Stomach (tissue), 9 donors: ENCODE measurements around the gene HHLA2. TPM values are rescaled to one million over a fixed set of nuclear protein-coding genes. Genes with fewer than 3 reads are reported as not detected.
"Not testable (repeated sequence)": the region's sequence is repeated elsewhere in the genome, so short reads cannot be mapped to it uniquely, and the experiment has no call there.

Source experiments
- DNase-seq, 2 donors: peaks; one replicate each; pipeline versions ENCODE4 v3.0.0 to v3.0.0-alpha.2; 2013 to 2019
- H3K27ac ChIP-seq, 5 donors: fragments of 200-600 bp in 4 of 5; sonication (generic) in 4 of 5; one replicate each; pipeline ENCODE4 v1.5.1; 2013 to 2019; ENCODE audit warnings: mild to moderate bottlenecking in 1 of 5, moderate library complexity in 1 of 5
- H3K27me3 ChIP-seq, 3 donors: fragments of 200-600 bp; sonication (generic); one replicate each; pipeline ENCODE4 v1.5.1; 2017 to 2019; ENCODE audit warnings: mixed run types in 1 of 3
- H3K36me3 ChIP-seq, 4 donors: fragments of 200-600 bp; sonication (generic); 1 replicate in 3 of 4; 2 replicates in 1 of 4; pipeline ENCODE4 v1.5.1; 2016 to 2019
- H3K4me1 ChIP-seq, 4 donors: fragments of 200-600 bp; sonication (generic); one replicate each; pipeline ENCODE4 v1.5.1; 2016 to 2019
- H3K4me3 ChIP-seq, 4 donors: fragments of 200-600 bp; sonication (generic) in 3 of 4; one replicate each; pipeline ENCODE4 v1.5.1; 2016 to 2019; ENCODE audit warnings: mild to moderate bottlenecking in 1 of 4
- H3K9me3 ChIP-seq, 4 donors: fragments of 200-600 bp; sonication (generic); one replicate each; pipeline ENCODE4 v1.5.1; 2016 to 2019
- CTCF ChIP-seq, 7 experiments: fragments of 450-650 bp in 4 of 7; fragments of 200-600 bp in 3 of 7; sonication (generic) in 3 of 7; IDR thresholded peaks; one replicate each; pipeline ENCODE4 v1.5.1; 2016 to 2019; ENCODE audit warnings: antibody characterized with exemption in 7 of 7, control low read depth in 2 of 7, mild to moderate bottlenecking in 1 of 7
- EP300 ChIP-seq: sonication (generic); formaldehyde crosslinking; IDR thresholded peaks from one replicate; pipeline ENCODE4 v1.6.1; 2017; ENCODE audit warnings: antibody characterized with exemption
- POLR2A ChIP-seq, 4 donors: fragments of 450-650 bp; IDR thresholded peaks; one replicate each; pipeline ENCODE4 v1.6.1; 2016; ENCODE audit warnings: antibody characterized with exemption in 4 of 4, control low read depth in 2 of 4, mild to moderate bottlenecking in 1 of 4, moderate library complexity in 1 of 4
- POLR2AphosphoS5 ChIP-seq, 3 donors: sonication (generic); formaldehyde crosslinking; IDR thresholded peaks; one replicate each; pipeline ENCODE4 v1.6.1; 2016; ENCODE audit warnings: antibody characterized with exemption in 3 of 3
- WGBS, 5 donors: extraction: QIAGEN DNeasy Blood & Tissue Kit in 3 of 5; methylation state at CpG; one replicate each; pipeline versions ENCODE4 v1.1.5 to v1.1.7; 2013 to 2018; 5-methylcytosine and 5-hydroxymethylcytosine counted together
- intact Hi-C: fragments of 100-400 bp; cut with DNase I; formaldehyde crosslinking; loops from one replicate; pipeline ENCODE4 v1.15.1; 2023; ENCODE audit warnings: low total_unique reads
- polyA plus RNA-seq, 3 donors: library from polyadenylated mRNA; stranded (reverse); fragments of 200-250 nt; gene quantifications; one replicate each; pipeline ENCODE4 v1.2.3, GENCODE V29; 2013
- total RNA-seq, 5 donors: library from RNA; depleted of rRNA; stranded (reverse); fragments of >200 nt; gene quantifications; one replicate each; pipeline versions ENCODE4 v1.1.0 to v1.2.3, GENCODE V29; 2014 to 2016
- donor health status: healthy with polysubstance abuse.
- donor health status: Bipolar disorder and iron deficiency.
- donor health status: healthy.

The HHLA2 gene
- total and polyA plus RNA-seq, 8 donors = 0.23 to 18.8 (median 2.7) TPM; not detected in 1

- no peak overlapping the region for H3K4me3 ChIP-seq
- H3K36me3 ChIP-seq = no peaks in the 10 kb centered on the region
- no peaks in the 10 kb centered on the region for H3K9me3 ChIP-seq
- 0 to 94% (median 0%) methylated on average over 1 of the region's 1 CpG for WGBS, 5 donors
- no peaks in the 10 kb centered on the region for H3K4me1 ChIP-seq
- DNase-seq = no peak
- no peak overlapping the region for H3K27ac ChIP-seq
- no peaks in the 10 kb centered on the region for H3K27me3 ChIP-seq
- intact Hi-C loops = no loop called here
- no peak for TF ChIP-seq CTCF (IDR thresholded peaks at IDR 0.05)
- no peak for TF ChIP-seq EP300
- no peak for TF ChIP-seq POLR2A (IDR thresholded peaks at IDR 0.05)
- no peak for TF ChIP-seq POLR2AphosphoS5 (IDR thresholded peaks at IDR 0.05)
Observed at GRCh38 chr3:108376026-108376425, 79.7 kb downstream of the HHLA2 start.

- TF ChIP-seq CTCF (IDR thresholded peaks at IDR 0.05) (no peak), POLR2AphosphoS5 (IDR thresholded peaks at IDR 0.05) (no peak), EP300 (no peak), POLR2A (IDR thresholded peaks at IDR 0.05) (no peak)
- H3K4me3 ChIP-seq = no peak overlapping the region
- H3K27me3 ChIP-seq = no peaks in the 10 kb centered on the region
- intact Hi-C loops = no loop called here
- DNase-seq = no peak
- no peak overlapping the region for H3K27ac ChIP-seq
- no peaks in the 10 kb centered on the region for H3K4me1 ChIP-seq
- 83 to 96% (median 88%) methylated on average over 1 of the region's 1 CpG for WGBS, 5 donors
- no peaks in the 10 kb centered on the region for H3K9me3 ChIP-seq
- no peaks in the 10 kb centered on the region for H3K36me3 ChIP-seq
Observed at GRCh38 chr3:108377384-108377783, 81.0 kb downstream of the HHLA2 start.

GRCh38 chr3:108378153-108378951, 82.0 kb downstream of the HHLA2 start:
- no peak for DNase-seq
- H3K27ac ChIP-seq = no peak overlapping the region
- H3K4me1 ChIP-seq = no peaks in the 10 kb centered on the region
- H3K9me3 ChIP-seq = no peaks in the 10 kb centered on the region
- no peaks in the 10 kb centered on the region for H3K27me3 ChIP-seq
- intact Hi-C loops = no loop called here
- no peaks in the 10 kb centered on the region for H3K36me3 ChIP-seq
- no peak overlapping the region for H3K4me3 ChIP-seq
- 83 to 91% (median 89%) methylated on average over 4 of the region's 4 CpGs for WGBS, 5 donors
- TF ChIP-seq POLR2A (IDR thresholded peaks at IDR 0.05) = no peak
- TF ChIP-seq POLR2AphosphoS5 (IDR thresholded peaks at IDR 0.05) = no peak
- TF ChIP-seq CTCF (IDR thresholded peaks at IDR 0.05) = no peak
- no peak for TF ChIP-seq EP300

GRCh38 chr3:108378952-108379342, 82.6 kb downstream of the HHLA2 start:
- H3K9me3 ChIP-seq, intact Hi-C loops, H3K27ac ChIP-seq, DNase-seq, H3K4me3 ChIP-seq, H3K27me3 ChIP-seq, H3K4me1 ChIP-seq, H3K36me3 ChIP-seq: not testable (repeated sequence)
- 87 to 97% (median 90%) methylated on average over 2 of the region's 2 CpGs for WGBS, 5 donors

GRCh38 chr3:108380128-108380795, 83.9 kb downstream of the HHLA2 start:
- 83 to 93% (median 90%) methylated on average over 7 of the region's 7 CpGs for WGBS, 5 donors
- intact Hi-C loops = no loop called here

More at GRCh38 chr3:108380128-108380795, 83.9 kb downstream of the HHLA2 start:
- Histone ChIP-seq H3K27ac (no peak overlapping the region), H3K4me3 (no peak overlapping the region), H3K27me3 (no peaks in the 10 kb centered on the region), H3K4me1 (no peaks in the 10 kb centered on the region), H3K36me3 (no peaks in the 10 kb centered on the region), H3K9me3 (no peaks in the 10 kb centered on the region)
- no peak for DNase-seq
- TF ChIP-seq POLR2AphosphoS5 (IDR thresholded peaks at IDR 0.05) (no peak), POLR2A (IDR thresholded peaks at IDR 0.05) (no peak), EP300 (no peak), CTCF (IDR thresholded peaks at IDR 0.05) (no peak)
